Amniotic stem cell (primary cell): ENCODE data around the gene CTDSPL.
A peak's percentile ranks its signal among the peaks of the same experiment; 100 is the strongest.

ENCODE experiments used
- DNase-seq: peaks from one replicate; lab custom pipeline; 2025; lab: John Stamatoyannopoulos, UW

Gene CTDSPL

DNA sequence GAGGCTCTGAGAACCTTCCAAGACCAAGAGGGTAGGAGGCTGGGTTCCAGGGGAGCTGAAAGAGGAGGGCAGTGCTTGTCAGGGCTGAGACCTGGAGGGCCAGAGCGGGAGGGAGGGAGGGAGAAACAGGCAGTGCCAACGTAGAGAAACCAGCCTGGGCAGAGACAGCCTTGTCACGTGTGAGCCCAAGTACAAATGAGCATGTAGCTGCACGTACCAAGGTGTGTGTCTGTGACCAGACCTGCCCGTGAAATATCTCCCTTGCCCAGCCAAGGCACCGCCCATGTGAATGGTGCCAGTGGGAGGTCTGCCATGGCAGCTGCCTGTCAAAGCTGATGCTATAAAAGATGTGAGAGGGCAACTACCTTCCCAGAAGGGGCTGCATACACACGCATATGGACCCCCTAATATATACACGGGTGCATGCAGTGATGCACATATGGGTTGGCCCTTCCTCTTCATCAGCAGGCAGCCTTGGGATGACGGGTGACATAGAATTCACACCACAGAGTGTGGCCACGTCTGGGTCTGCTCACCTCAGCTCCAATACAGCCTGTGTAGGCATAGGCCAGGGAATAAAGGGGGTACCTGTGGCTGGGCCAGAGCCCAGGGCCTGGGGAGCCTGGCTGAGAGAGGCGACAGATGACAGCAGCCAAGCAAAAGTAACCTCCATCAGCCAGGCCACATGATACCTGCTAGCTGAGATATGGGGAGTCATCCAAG, 7.8 kb upstream of the CTDSPL start:
- no peak for DNase-seq

DNA sequence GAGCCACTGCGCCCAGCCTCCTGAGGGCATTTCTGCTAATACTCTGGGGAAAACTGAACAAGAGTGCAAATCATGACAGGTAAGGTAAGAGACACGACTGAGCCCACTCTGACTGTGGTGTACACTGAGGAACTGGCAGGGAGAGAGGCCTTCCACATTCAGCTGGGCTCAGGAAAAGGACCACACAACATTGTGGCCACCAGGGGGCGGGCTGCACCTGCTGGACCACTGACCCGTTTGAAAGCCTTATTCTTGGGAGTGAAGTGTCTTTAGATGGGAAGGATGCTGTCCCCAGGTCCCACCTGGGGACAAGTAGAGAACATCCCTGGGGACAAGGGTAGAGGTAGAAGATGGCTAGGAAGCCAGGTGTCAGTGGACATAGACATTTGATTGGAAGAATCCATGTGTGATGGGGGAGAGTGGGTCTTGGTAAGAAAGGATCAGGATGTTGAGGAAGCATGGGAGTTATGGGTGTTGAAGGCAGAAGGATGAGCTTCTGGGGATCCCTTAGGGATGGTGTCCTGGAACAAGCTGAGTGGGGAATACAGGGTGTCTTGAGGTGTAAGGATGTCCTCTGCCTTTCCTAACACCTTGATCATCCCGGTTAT, 6.2 kb upstream of the CTDSPL start:
- DNase-seq, result peak; percentile 18

DNA sequence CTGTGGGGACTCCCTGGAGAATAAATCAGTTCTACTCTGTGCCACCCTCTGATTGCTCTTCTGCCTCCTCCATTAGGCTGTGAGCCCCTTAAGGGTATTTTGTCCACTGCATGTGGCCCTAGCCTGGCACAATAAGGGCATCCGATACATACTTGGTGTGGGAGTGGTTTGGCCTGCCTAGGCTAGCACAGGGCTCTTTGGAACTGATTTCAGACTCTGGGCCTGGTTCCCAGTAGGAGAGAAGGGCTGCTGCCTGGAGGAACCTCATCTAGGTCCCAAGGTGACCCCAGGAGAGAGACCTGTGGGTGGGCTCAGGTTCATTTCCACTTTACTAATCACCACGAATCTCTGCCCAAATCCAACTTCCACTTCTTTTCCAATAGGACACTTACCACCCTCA, 5.3 kb upstream of the CTDSPL start:
- no peak for DNase-seq

DNA sequence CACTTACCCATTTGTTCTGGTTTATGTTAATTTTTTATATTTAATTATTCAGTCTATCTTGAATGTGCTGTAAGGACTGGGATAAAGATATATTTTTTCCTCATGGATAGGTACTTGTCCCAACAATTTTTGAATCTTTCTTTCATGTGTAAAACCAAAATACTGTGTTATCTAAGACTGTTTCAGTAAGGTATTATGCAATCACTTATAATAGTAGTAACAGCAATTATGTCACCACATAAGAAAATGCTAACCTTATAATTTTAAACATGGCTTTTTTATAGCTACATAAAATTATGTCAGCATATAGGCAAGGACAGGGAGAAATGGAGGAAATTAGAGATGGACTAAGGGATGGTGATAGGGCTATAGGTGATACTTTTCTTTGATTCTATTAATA, 2.9 kb upstream of the CTDSPL start:
- DNase-seq, result no peak

DNA sequence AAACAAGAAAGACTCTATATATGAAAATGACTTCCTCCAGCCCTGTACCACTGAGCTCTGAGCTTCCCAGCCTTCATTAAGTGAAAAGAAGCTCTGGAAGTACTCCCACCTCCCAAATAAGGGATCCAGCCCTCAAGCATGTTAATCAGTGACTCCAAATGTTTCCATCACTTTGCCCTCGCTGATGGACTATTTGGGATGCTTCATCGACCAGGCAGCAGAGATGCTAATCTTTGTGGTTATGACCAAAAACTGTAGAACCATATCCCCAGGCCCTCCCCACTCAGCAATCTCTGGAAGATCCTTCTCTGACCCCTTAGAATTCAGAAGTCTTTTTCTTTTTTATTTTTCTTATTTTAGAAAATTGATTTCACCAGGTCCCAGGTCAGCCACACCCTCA, 2.3 kb upstream of the CTDSPL start:
- no peak for DNase-seq

DNA sequence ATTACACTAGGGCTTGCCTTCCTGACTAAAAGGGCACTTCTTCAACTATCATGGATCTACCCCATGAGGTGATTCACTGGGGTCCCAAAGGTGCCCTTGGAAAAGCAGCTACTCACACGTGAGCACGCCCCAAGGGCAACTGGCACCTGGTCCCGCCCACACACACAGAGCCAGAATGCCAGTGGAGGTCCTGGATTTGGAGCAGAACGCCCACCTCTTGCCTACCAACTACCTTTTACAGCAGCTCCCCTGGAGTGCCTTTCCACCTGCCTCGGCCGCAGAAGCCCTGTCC, 1.8 kb upstream of the CTDSPL start:
- DNase-seq, result no peak

DNA sequence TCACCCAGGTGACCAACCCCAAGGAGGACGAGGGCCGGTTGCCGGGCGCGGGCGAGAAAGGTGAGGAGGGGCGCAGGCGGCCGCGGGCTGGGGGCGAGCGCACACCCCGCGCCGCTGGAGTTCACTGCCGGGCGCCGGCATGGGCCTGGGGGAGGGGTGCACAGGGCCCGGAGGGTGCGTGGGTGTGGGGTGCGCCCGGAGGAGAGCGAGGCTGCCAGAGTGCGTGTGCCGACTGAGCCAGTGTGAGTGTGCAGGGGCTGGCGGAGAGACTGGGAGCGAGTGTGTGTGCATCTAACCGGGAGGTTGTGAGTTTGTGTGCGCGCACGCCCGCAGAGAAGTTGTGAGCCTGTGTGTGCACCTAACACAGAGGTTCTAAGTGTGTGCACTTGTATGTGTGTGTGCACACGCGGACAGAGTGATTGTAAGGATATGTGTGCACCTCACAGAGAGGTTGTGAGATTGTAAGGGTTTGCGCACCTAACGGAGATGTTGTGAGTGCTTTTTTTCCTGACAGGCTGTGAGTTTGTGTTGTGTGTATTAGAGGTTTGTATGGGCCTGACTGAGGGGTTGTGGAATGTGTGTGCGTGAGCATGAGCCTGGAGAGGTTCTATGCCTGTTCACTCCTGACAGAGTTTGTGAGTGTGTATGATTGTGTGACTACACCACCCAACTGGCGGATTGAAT, 681 bp downstream of the CTDSPL start:
- DNase-seq, result peak; percentile 39

DNA sequence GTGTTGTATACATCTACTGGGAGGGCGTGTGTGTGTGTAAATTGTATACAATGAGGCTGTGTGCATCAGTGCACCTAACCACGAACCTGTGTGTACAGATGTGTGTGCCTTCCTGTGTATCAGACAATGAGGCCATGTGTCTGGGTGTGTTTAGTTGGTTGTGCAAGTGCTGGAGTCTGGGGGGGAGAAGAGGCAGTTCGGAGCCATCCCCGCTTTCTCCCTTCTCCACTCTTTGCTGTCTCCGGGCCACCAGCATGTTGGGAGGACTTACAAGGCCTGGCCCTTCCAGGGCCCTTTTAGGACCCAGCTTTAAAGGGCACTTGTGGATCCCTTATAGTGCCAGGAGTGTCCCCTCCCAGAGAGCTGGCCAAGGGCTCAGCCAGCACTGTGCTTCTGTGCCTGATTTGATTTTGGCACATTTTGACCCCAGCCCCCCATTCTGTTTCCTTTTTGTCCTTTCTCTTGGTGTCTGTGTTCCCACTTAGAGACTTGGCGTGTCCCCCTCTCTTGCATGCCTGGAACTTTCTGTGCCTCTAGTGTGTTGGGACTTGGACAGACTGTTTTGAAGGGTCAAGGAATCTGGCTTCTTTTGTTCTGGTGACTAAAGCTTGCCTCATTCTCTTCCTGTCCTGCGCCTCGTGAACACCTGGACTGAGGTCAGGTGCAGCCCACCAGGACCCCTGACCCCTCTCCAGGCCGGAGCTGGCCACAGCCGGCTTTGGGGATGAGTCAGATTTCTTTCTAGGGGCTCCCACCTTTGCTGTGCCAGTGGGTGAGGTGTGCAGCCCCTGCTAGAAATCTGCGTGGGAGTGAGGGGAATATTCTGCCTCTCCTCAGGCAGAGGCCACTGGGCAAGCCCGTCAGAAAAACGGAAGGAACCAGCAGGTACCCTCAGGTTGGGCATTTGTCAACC, 1.5 kb downstream of the CTDSPL start:
- DNase-seq, result no peak

DNA sequence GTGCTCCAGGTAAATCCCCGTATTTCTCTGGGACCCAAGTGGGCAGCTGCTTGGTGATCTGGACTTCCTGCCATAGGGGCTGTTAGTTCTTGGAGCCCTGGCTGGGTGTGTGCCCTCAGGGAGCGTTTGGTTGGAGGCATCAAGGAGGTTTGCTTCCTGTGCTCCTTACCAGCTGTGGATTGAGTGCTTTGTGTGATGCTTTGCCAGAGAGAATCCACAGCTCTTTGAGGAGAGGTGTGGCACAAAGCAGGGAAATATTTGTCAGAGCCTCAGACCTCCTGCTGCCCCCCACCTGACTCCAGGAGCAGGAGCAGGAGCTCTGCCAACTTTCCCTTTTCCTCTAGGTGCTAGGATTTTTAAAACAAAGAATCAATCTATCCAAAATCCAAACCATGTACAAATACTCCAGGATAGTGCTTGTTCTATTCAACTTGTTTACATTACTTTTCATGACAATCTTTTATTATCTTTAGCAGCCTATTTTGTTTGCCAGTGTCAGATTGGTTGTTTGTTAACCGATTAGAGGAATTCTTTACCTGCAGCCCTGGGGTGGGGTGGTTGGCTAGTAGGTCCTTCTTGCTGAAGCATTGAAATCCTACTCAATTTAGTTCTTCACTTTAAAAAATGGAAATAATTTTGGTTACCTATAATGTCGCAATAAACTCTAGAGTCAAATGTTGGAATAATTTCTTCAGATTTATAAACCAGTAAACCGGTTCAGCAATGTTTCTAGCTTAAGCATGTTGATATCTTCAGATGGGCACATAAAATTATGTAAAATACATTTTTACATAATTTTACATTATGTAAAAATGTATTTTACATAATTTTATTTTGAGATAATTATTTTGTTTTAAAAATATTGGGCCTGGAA, 2.5 kb downstream of the CTDSPL start:
- DNase-seq, result no peak

DNA sequence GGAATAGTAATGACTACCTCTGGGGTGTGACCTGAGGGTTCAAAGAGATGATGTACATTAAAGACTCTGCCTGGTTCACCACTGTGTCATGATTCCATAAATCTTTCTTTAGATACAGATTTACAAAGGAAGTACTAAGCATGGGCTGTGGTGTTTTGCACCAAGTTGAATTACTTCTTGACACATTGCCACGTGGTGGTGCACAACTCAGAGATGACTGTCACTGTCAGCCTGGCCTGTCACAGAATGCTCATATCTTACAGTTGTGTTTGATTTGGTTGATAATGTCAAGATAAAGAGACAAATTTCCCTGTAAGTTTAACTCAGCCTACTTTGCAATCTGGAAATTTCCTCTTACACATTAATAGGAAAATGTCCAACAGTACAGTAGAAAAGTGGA, 3.2 kb downstream of the CTDSPL start:
- no peak for DNase-seq

DNA sequence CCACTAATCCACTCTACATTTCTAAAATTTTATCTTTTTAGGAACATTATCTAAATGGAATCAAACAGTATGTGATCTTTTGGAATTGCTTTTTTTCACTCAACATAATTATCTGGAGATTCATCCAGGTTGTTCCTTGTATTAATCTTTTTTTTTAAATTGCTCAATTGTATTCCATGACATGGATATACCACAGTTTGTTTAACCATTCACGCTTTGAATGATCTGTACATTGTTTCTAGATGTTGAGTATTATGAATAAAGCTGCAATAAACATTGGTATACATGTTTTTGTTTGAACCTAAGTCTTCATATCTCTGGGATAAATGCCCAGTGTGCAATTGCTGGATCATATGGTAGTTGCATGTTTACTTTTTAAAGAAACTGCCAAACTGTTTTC, 5.5 kb downstream of the CTDSPL start:
- DNase-seq, result no peak

DNA sequence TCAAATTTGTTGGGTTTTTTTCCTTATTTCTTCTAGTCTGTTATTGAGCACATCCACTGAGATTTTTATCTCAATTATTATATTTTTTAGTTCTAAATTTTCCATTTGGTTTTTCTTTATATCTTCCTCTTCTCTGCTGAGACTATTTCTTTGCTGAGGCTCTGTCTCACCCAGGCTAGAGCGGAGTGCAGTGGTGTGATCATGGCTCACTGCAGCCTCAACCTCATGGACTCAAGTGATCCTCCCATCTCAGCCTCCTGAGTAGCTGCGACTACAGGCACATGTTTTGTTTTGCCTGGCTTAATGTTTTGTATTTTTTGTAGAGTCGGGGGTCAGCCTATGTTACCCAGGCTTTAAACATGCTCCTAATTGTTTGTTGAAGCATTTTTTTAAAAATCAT, 10.2 kb downstream of the CTDSPL start:
- DNase-seq, result no peak

DNA sequence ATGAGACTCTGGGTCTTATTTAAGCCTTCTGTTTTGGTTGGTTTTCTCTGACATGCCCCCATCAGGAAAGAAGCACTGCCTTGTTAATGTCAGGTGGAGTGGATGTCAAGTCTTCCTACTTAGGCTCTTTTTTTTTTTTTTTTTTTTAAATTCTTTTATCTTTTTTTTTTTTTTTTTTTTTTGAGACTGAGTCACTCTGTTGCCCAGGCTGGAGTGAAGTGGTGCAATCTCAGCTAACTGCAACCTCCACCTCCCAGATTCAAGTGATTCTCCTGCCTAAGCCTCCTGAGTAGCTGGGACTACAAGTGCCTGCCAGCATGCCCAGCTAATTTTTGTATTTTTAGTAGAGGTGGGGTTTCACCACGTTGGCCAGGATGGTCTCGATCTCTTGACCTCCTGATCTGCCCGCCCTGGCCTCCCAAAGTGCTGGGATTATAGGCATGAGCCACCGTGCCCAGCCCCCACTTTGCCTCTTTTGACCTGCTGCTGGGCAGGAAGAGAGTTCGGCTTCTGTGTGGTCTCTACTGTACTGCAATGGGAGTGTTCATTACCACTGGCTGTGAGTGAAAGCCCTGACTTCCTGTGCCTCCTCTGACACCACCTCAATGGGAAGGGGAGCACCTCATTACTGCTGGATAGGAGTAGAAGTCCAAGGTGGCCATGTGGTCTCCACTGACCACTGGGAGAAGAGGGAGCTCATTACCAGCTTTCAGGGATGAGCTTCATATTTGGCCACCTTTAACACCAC, 10.9 kb downstream of the CTDSPL start:
- DNase-seq, result no peak

DNA sequence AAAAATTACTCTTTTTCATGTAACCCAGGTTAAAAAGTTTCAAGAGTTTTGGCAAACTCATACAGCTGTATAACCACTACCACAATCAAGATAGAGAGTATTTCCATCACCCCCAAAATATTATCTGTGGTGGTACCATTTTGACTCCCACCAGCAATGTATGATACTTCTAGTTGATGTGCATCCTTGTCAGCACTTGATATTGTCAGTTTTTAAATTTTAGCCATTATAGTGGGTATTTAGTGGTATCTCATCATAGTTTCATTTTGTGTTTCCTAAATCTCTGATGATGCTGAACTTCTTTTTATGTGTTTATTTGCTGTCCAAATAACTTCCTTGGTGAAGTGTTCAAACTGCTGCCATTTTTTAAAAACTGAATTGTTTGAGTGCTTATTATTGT, 14.6 kb downstream of the CTDSPL start:
- no peak for DNase-seq

DNA sequence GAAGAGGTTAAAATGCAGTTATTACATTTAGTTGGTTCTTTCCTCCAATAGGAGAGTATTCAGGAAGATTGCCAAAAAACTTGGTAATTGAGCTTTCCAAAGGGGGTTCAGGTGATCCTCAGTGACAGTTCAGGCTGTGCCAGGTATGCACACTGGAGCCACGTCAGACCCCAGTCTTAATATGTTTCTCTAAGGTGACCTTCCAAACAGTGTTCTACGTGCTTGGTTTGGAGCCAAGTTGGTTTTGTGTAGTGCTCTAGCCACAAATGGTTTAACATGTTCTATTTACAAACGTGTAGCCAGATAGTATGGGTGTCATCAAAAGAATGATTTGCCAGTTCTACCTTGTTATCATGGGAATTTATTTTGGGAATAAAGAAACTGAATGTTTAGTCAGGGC, 21.0 kb downstream of the CTDSPL start:
- no peak for DNase-seq

DNA sequence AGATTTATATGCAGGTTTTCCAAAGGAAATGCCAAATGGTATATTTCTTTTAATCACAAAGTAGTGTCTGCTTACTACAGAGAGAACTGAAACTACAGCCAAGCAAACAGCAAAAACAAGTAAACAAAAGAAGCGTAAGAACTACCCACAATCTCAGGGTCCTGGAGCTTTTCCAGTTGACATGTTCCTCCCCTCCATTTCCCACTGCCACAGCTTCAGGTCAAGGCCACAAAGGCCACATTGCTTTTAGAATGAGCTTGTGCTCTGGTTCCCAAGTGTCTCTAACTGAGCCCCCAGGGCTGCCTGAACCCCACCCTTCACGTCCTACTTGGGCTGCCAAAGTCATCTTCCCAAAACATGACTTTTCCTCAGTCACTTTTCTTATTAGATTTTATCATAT, 24.1 kb downstream of the CTDSPL start:
- DNase-seq, result no peak

DNA sequence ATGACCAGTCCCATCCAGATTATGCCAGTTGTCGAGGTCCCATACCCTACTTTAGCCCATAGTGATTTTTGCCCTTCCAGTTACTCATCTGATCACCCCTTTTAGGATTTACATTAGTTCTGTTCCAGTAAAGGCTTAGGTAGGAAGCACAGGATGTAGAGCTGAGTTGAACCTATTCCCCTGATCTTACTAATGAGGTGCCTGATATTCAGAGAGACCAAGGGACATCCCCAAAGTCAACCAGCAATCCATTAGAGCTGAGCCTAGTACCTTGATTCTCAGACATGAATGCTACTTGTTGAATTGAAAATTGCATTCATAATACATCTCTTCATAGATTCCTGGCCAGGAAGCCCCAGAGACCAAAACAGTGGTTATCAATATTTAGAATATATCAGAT, 24.7 kb downstream of the CTDSPL start:
- no peak for DNase-seq

DNA sequence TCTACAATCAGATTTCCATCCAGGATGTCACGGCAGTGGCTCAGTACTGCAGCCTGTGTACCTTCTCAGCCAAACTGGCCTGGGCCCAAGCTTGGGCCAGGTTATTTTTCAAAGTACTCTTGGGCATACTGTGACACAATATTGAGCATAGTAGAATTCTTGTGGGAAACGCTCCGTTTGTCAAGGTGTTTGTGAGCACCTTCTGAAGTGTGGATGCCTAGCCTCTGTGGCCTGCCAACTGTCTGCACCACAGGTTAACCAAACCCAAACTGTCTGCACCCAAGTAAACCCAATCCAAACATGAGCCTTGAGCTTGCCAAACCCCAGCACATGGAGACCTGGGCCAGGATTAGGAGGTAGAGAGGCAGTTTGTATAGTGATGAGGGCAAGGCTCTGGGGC, 25.4 kb downstream of the CTDSPL start:
- DNase-seq, result no peak

DNA sequence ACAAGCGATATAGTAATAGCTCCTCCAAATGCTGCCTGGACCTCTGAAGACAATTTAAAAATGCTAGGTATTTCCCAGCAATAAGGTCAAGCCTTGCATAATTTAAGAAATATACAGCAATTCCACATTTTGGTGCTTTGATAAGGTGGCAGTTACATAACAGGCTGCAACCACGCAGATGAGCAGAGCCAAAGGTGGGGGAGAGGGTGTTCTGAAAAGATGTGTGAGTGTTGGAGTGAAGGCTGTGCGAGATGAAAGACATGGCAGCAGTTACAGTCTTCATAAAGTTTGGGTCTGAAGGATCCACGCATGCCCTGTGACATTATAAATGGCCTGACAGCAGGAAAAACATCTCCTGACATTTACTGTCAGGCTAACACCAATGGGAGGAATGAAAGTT, 26.1 kb downstream of the CTDSPL start:
- DNase-seq, result no peak

DNA sequence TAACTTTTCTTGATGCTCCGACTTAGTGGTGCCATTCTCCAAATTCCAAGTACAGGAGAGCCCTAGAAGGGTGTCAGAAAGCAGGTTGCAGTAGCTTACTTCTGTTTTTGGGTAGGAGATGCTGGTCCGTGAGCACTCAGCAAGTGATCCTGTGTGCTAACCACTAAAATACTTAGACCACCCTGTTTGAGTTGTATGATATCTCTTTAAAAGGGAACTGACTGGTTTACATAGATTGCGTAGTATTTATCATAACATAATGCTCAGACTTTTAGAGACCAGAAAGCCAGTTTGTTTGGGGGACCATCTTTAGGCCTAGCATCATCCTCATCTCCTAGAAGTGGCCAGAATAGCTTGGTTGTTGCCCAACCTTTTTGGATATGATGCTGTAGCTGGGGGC, 26.7 kb downstream of the CTDSPL start:
- no peak for DNase-seq

DNA sequence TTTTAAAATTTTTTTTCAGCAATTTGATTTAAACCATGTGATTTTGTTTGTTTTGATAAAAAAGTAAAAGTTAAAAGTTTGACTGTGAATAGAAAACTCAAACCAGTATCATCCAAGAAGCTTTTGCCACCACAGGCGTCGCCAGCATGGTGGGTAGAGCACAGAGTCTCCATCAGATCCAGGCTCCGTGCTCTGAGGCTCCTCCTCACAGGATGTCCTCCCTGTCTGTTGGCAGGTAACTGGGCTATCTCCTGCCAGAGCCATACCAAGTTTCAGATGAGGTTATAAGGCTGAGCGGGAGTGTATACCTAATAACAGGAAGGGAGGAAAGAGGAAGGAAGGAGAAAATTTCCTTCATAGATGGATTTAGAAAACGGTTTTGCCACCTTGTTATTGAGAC, 28.8 kb downstream of the CTDSPL start:
- no peak for DNase-seq
